H9 (cell line): ENCODE results near the gene SH3RF3. TPM values are rescaled to one million over a fixed set of nuclear protein-coding genes. Genes with fewer than 3 reads are reported as not detected.
A peak's percentile ranks its signal among the peaks of the same experiment; 100 is the strongest.

Experiments used
- DNase-seq: peaks from one replicate; pipeline ENCODE4 v3.0.0-alpha.2; 2017
- H2AFZ ChIP-seq: one replicate; pipeline ENCODE4 v1.6.1; 2013; ENCODE audit warnings: mild to moderate bottlenecking, low read length, control low read depth, moderate library complexity
- H2AK5ac ChIP-seq: 2 replicates; pipeline ENCODE4 v1.6.1; 2013; ENCODE audit warnings: low read length, control low read depth, mixed read lengths; ENCODE audit not compliant: insufficient read length
- H2BK120ac ChIP-seq: one replicate; pipeline ENCODE4 v1.6.1; 2013; ENCODE audit warnings: low read depth, mild to moderate bottlenecking, low read length, control low read depth, inconsistent platforms; ENCODE audit not compliant: poor library complexity, severe bottlenecking
- H2BK12ac ChIP-seq: 2 replicates; pipeline ENCODE4 v1.6.1; 2013; ENCODE audit warnings: low read length, control low read depth, mixed read lengths, low read depth; ENCODE audit not compliant: insufficient read length
- H2BK15ac ChIP-seq: 2 replicates; pipeline ENCODE4 v1.6.1; 2013; ENCODE audit warnings: low read depth, low read length, control low read depth
- H2BK20ac ChIP-seq: one replicate; pipeline ENCODE4 v1.6.1; 2013; ENCODE audit warnings: low read depth, mild to moderate bottlenecking, low read length, control low read depth, inconsistent platforms; ENCODE audit not compliant: poor library complexity, severe bottlenecking
- H2BK5ac ChIP-seq: 2 replicates; pipeline ENCODE4 v1.6.1; 2013; ENCODE audit warnings: low read length, control low read depth, mixed read lengths; ENCODE audit not compliant: insufficient read length
- H3K14ac ChIP-seq: 2 replicates; pipeline ENCODE4 v1.6.1; 2013; ENCODE audit warnings: low read length, control low read depth; ENCODE audit not compliant: insufficient read depth
- H3K18ac ChIP-seq: 2 replicates; pipeline ENCODE4 v1.6.1; 2013; ENCODE audit warnings: low read depth, mild to moderate bottlenecking, mixed read lengths, low read length, control low read depth; ENCODE audit not compliant: insufficient read length
- H3K23ac ChIP-seq: 2 replicates; pipeline ENCODE4 v1.6.1; 2013; ENCODE audit warnings: low read length, control low read depth, mixed read lengths, low read depth; ENCODE audit not compliant: insufficient read length
- H3K23me2 ChIP-seq: 2 replicates; pipeline ENCODE4 v1.6.1; 2013; ENCODE audit warnings: low read depth, mild to moderate bottlenecking, mixed read lengths, low read length, control low read depth; ENCODE audit not compliant: insufficient read length, poor library complexity, severe bottlenecking
- H3K27ac ChIP-seq: 2 replicates; pipeline ENCODE4 v1.5.1; 2013; ENCODE audit warnings: low read length, control low read depth, mixed read lengths, low read depth; ENCODE audit not compliant: insufficient read length
- H3K27me3 ChIP-seq: 2 replicates; pipeline ENCODE4 v1.6.1; 2013; ENCODE audit warnings: low read length, control low read depth, inconsistent platforms; ENCODE audit not compliant: insufficient read depth
- H3K4ac ChIP-seq: 2 replicates; pipeline ENCODE4 v1.6.1; 2013; ENCODE audit warnings: low read depth, mild to moderate bottlenecking, control low read depth, inconsistent platforms, low read length, moderate library complexity
- H3K4me1 ChIP-seq: 2 replicates; pipeline ENCODE4 v1.6.1; 2013; ENCODE audit warnings: low read length, control low read depth, inconsistent platforms; ENCODE audit not compliant: insufficient read depth
- H3K4me2 ChIP-seq: 2 replicates; pipeline ENCODE4 v1.6.1; 2013; ENCODE audit warnings: low read length, control low read depth, mixed read lengths; ENCODE audit not compliant: insufficient read length, insufficient read depth
- H3K56ac ChIP-seq: 2 replicates; pipeline ENCODE4 v1.6.1; 2013; ENCODE audit warnings: low read depth, mild to moderate bottlenecking, mixed read lengths, low read length, control low read depth; ENCODE audit not compliant: insufficient read length
- H3K79me1 ChIP-seq: 2 replicates; pipeline ENCODE4 v1.6.1; 2013; ENCODE audit warnings: low read depth, mild to moderate bottlenecking, moderate library complexity, low read length, control low read depth, inconsistent platforms; ENCODE audit not compliant: insufficient read depth, poor library complexity, severe bottlenecking
- H3K79me2 ChIP-seq: 2 replicates; pipeline ENCODE4 v1.6.1; 2013; ENCODE audit warnings: low read length, control low read depth, inconsistent platforms; ENCODE audit not compliant: insufficient read depth
- H3K9ac ChIP-seq: 2 replicates; pipeline ENCODE4 v1.6.1; 2013; ENCODE audit warnings: low read length, control low read depth, mixed read lengths; ENCODE audit not compliant: insufficient read length; ENCODE audit errors: extremely low read depth
- H3K9me3 ChIP-seq: one replicate; pipeline ENCODE4 v1.6.1; 2013; ENCODE audit warnings: low read depth, low read length, inconsistent platforms; ENCODE audit not compliant: control insufficient read depth
- H3T11ph ChIP-seq: one replicate; pipeline ENCODE4 v1.6.1; 2013; ENCODE audit warnings: mild to moderate bottlenecking, low read length, control low read depth, inconsistent platforms
- H4K20me1 ChIP-seq: one replicate; pipeline ENCODE4 v1.6.1; 2013; ENCODE audit not compliant: control insufficient read depth, insufficient read length, insufficient read depth
- H4K5ac ChIP-seq: 2 replicates; pipeline ENCODE4 v1.6.1; 2013; ENCODE audit warnings: low read depth, mild to moderate bottlenecking, mixed read lengths, low read length, control low read depth; ENCODE audit not compliant: insufficient read length
- H4K8ac ChIP-seq: replicated peaks from 2 replicates; pipeline ENCODE4 v1.6.1; 2013; ENCODE audit warnings: low read length, control low read depth, mixed read lengths, low read depth; ENCODE audit not compliant: insufficient read length
- H4K91ac ChIP-seq: 2 replicates; pipeline ENCODE4 v1.6.1; 2013; ENCODE audit warnings: low read depth, mild to moderate bottlenecking, moderate library complexity, mixed read lengths, low read length, control low read depth; ENCODE audit not compliant: insufficient read length
- H3K27ac Mint-ChIP-seq, 3 experiments: 2 replicates in 2 of 3; 3 replicates in 1 of 3; pipeline ENCODE4 v1.8.0; 2020 to 2021; ENCODE audit warnings: mixed read lengths in 3 of 3, mild to moderate bottlenecking in 1 of 3, moderate library complexity in 1 of 3
- H3K27me3 Mint-ChIP-seq: 2 replicates; pipeline ENCODE4 v1.8.0; 2021; ENCODE audit warnings: low read depth, mild to moderate bottlenecking, moderate library complexity, mixed read lengths
- H3K36me3 Mint-ChIP-seq, 3 experiments: 2 replicates in 2 of 3; 3 replicates in 1 of 3; pipeline ENCODE4 v1.8.0; 2020 to 2021; ENCODE audit warnings: low read depth in 3 of 3, mixed read lengths in 3 of 3; ENCODE audit not compliant: insufficient read depth in 1 of 3
- H3K4me1 Mint-ChIP-seq, 2 experiments: 2 replicates each; pipeline ENCODE4 v1.8.0; 2020; ENCODE audit warnings: mixed read lengths in 2 of 2
- H3K4me3 Mint-ChIP-seq, 2 experiments: 2 replicates in 1 of 2; 3 replicates in 1 of 2; pipeline ENCODE4 v1.8.0; 2020 to 2021; ENCODE audit warnings: mild to moderate bottlenecking in 2 of 2, mixed read lengths in 2 of 2, moderate library complexity in 1 of 2
- H3K9me3 Mint-ChIP-seq, 2 experiments: 2 replicates in 1 of 2; 3 replicates in 1 of 2; pipeline ENCODE4 v1.8.0; 2020; ENCODE audit warnings: mild to moderate bottlenecking in 2 of 2, mixed read lengths in 2 of 2, moderate library complexity in 1 of 2
- WGBS: extraction: QIAGEN DNeasy Blood & Tissue Kit; methylation state at CpG from one replicate; pipeline ENCODE4 v1.1.7; 2013; ENCODE audit warnings: missing lambda C conversion rate, low lambda C conversion rate, mixed read lengths; ENCODE audit not compliant: insufficient read length; ENCODE audit errors: extremely low coverage; 5-methylcytosine and 5-hydroxymethylcytosine counted together
- total RNA-seq: library from RNA; stranded (reverse); gene quantifications from 2 replicates; pipeline ENCODE4 v1.2.1, GENCODE V29; 2021
- TF ChIP-seq, protein P1 (sequence below): fragments of 200-600 bp; sonication (generic); conservative IDR thresholded peaks from 3 replicates; pipeline ENCODE4 v1.8.0; 2021; ENCODE audit warnings: antibody characterized with exemption, mild to moderate bottlenecking

The SH3RF3 gene
- total RNA-seq, 1 experiment from 2014 or later = 0.46 TPM

GRCh38 chr2:109374548-109375130, 245.6 kb downstream of the SH3RF3 start:
- Histone ChIP-seq H4K20me1 (no peaks in the 10 kb centered on the region), H2BK120ac (no peak overlapping the region), H4K8ac (no peak overlapping the region), H3K23ac (no peak overlapping the region), H2AK5ac (no peak overlapping the region), H3K18ac (no peak overlapping the region), H3K79me2 (no peaks in the 10 kb centered on the region), H3K23me2 (no peaks in the 10 kb centered on the region), H2BK5ac (no peak overlapping the region), H3K56ac (no peak overlapping the region), H3K4ac (no peak overlapping the region), H4K5ac (no peak overlapping the region), H3K27ac (no peak overlapping the region), H3T11ph (no peak overlapping the region), H3K9ac (no peak overlapping the region), H3K9me3 (no peaks in the 10 kb centered on the region), H2AFZ (no peak overlapping the region), H2BK15ac (no peak overlapping the region), H3K4me2 (no peak overlapping the region), H2BK12ac (no peak overlapping the region), H3K79me1 (no peaks in the 10 kb centered on the region), H4K91ac (no peak overlapping the region), H3K27me3 (no peaks in the 10 kb centered on the region), H3K4me1 (no peaks in the 10 kb centered on the region), H3K14ac (no peak overlapping the region; the same call in 1 of the 2 replicates), H2BK20ac (no peak overlapping the region)
- WGBS = no CpG with 5 or more reads among the region's 16 CpGs
- H3K36me3 Mint-ChIP-seq = no peaks in the 10 kb centered on the region
- H3K9me3 Mint-ChIP-seq = no peaks in the 10 kb centered on the region
- peaks cover 8% of the 10 kb centered on the region for H3K27me3 Mint-ChIP-seq
- H3K4me1 Mint-ChIP-seq = no peaks in the 10 kb centered on the region; a peak in 1 of 4 replicates
- peak; percentile 20 for DNase-seq
- TF ChIP-seq, protein P1, sequence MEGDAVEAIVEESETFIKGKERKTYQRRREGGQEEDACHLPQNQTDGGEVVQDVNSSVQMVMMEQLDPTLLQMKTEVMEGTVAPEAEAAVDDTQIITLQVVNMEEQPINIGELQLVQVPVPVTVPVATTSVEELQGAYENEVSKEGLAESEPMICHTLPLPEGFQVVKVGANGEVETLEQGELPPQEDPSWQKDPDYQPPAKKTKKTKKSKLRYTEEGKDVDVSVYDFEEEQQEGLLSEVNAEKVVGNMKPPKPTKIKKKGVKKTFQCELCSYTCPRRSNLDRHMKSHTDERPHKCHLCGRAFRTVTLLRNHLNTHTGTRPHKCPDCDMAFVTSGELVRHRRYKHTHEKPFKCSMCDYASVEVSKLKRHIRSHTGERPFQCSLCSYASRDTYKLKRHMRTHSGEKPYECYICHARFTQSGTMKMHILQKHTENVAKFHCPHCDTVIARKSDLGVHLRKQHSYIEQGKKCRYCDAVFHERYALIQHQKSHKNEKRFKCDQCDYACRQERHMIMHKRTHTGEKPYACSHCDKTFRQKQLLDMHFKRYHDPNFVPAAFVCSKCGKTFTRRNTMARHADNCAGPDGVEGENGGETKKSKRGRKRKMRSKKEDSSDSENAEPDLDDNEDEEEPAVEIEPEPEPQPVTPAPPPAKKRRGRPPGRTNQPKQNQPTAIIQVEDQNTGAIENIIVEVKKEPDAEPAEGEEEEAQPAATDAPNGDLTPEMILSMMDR = no peak
- H3K27ac Mint-ChIP-seq = no peak overlapping the region
- H3K4me3 Mint-ChIP-seq = no peak overlapping the region
